Adipose tissue (tissue), 3 donors: ENCODE data around the gene SPEM3. TPM values are rescaled to one million over a fixed set of nuclear protein-coding genes. Genes with fewer than 3 reads are reported as not detected.
"Not testable (repeated sequence)": the region's sequence is repeated elsewhere in the genome, so short reads cannot be mapped to it uniquely, and the experiment has no call there.

ENCODE experiments used
- H3K27ac ChIP-seq: one replicate; pipeline ENCODE4 v1.5.1; 2013; ENCODE audit warnings: low read depth, low read length
- WGBS, 3 donors: extraction: QIAGEN DNeasy Blood & Tissue Kit; methylation state at CpG; one replicate each; pipeline ENCODE4 v1.1.7; 2013; 5-methylcytosine and 5-hydroxymethylcytosine counted together
- polyA plus RNA-seq, 3 donors: library from polyadenylated mRNA; stranded (reverse); fragments of 200-250 nt; gene quantifications; one replicate each; pipeline ENCODE4 v1.2.3, GENCODE V29; 2013
- donor health status: healthy with polysubstance abuse.
- donor health status: Bipolar disorder and iron deficiency.
- donor health status: healthy.

Gene SPEM3
- polyA plus RNA-seq, 3 donors: not detected

DNA sequence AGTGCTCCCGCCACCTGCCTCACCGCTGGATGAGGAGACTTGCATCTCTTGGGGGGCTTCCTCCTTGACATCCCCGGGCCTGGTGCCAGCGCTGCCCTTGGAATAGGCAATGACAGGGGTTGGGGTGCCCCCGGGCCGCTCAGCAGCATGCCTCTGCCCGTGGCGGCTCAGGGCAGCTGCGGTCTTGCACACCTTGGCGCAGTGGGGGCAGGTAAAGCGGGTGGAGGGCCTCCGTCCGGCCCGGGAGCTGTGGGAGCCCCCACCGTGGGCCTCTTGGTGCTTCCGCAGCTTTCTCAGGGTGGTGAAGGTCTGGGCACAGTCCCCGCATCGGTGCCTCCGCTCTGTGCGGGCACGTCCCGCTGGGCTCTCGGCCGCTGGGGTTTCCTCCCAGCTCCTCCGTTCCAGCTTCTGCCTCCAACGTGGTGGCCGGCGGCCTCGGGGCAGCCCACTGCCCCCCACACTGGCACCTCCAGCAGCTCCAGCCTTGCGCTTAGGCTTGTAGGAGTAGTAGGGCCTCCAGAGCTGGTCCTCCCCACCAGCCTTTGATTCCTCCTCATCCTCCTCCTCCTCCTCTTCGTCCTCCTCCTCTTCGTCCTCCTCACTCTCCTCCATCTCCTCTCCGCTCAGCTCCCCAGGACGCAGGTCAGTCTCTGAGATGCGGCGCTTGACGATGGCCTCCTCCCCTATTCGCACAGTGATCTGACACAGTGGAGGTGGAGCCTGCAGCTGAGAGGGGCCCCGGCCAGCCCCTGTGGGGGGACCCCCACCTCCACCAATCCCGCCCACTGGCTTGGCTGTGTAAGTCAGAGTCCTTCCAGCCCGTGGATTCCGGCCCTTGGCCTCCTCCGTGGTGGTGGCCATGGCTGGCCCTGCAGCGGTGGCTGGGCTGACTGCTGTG lies 34.1 kb downstream of the SPEM3 start:
- H3K27ac ChIP-seq: no peak overlapping the region
- WGBS, 3 donors: 90 to 92% (median 90%) methylated on average over 38 to 44 of the region's 44 CpGs

- WGBS, 3 donors: 86 to 90% (median 86%) methylated on average over 14 of the region's 14 CpGs
- H3K27ac ChIP-seq: no peak overlapping the region
Observed at GRCh38 chr17:7463372-7463846, 34.8 kb downstream of the SPEM3 start.

DNA sequence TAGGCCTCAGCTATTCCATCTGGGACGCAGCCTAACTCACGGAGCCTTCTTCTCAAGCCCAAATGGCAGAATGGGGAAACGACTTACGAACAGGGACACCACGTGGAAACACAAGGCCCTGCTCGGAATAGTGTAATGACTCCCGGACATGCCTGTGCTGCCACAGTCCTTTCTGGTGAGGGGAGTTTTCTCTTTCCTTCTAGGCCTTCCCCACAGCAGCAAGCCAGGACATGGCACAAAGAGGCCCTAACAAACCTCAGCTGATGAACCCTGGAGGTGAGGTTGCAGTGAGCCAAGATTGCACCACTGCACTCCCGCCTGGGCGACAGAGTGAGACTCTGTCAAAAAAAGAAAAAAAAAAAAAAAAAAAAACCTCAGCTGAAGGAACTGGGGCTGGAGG lies 35.4 kb downstream of the SPEM3 start:
- WGBS, 3 donors: 90 to 92% (median 91%) methylated on average over 9 of the region's 9 CpGs
- H3K27ac ChIP-seq: no peak overlapping the region

DNA sequence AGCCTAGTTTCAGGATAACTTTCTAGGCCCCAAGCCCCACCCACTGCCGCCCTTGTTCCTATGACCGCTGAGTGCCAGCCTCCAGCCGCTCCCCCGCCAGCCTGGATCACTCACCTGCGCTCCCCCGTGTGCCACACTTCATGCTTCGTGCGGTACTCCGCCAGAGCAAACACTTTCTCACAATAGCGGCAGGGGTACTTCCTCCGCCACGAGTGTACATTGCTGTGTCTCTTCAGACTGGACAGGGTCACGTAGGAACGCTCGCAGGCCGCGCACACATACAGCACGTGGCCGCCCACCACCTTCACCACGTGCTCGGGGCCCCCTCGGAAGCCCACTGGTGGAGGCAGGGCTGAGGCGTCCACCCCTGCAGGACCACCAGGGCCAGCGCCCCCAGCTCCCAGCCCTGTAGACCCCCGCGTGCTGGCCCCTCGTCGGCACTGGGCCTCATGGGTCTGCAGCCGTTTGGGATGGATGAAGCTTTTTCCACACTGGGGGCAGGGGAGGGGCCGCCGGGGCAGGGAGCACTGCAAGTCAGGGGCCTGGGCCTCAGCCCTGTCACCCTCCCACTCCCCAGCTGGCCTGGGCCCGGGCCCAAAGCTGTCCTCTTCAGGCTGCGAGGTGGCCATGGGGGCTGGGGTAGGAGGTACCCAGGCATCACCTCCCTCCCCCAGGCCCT lies 37.1 kb downstream of the SPEM3 start:
- WGBS, 3 donors: 89 to 93% (median 89%) methylated on average over 32 to 33 of the region's 33 CpGs
- no peak overlapping the region for H3K27ac ChIP-seq

GRCh38 chr17:7466318-7466638 lies 37.6 kb downstream of the SPEM3 start:
- no peak overlapping the region for H3K27ac ChIP-seq

DNA sequence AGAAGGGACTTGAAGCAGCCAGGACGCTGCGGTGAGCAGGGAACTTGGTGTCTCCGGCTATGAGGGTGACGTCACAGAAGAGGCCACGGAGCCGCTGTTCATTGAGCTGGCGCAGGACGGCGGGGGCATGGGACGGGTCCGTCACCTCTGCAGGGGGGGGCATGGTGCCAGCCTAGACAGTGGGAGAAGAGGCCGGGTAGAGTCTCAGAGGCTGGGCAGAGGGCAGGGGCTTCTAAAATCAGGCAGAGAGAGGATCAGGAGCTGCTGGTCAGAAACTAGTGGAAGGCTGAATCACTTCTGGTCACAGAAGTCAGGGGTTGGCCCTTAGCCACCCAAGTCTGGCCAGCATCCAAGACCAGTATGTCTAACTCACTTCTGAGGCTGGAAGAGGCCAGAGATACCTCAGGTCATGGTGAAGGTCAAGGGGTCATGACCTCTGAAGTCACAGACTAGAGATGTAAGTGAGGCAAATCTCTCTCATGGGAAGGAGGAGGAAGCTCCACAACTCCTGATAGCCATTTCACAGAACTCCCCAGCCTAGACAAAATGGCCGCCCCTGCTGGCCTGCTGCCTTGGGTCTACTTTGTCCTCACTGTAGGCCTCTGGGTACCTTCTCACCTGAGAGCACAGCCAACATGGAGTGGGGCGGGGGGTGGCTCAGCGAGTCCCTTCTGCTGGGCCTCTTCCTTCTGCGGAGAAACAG lies 38.1 kb downstream of the SPEM3 start:
- no peak overlapping the region for H3K27ac ChIP-seq
- WGBS, 3 donors: 48 to 84% (median 56%) methylated on average over 16 of the region's 16 CpGs

More at GRCh38 chr17:7466318-7466638, 37.6 kb downstream of the SPEM3 start:
- WGBS, 3 donors: 71 to 87% (median 72%) methylated on average over 9 of the region's 9 CpGs

- WGBS, 3 donors: 80 to 91% (median 90%) methylated on average over 3 of the region's 3 CpGs
- no peak overlapping the region for H3K27ac ChIP-seq
Observed at GRCh38 chr17:7467498-7467897, 38.8 kb downstream of the SPEM3 start.

DNA sequence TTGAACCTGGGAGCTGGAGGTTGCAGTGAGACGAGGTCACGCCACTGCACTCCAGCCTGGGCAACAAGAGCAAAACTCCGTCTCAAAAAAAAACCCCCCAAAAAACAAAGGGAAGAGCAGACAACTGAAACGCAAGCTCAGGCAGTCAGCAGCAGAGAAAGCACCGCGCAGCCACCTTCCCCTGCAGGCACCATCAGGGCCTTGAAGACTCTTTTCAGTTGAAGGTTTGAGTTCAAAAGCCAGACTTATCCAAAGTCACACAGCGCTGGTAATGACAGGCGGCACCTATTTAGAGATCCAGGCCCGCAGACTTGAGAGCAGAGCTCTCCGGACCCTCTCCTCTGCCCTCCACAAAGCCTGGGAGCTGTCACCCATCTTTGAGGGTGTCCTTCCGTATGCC lies 39.6 kb downstream of the SPEM3 start:
- WGBS, 3 donors: 92 to 94% (median 94%) methylated on average over 11 of the region's 11 CpGs
- no peak overlapping the region for H3K27ac ChIP-seq

GRCh38 chr17:7468804-7469389 lies 40.2 kb downstream of the SPEM3 start:
- WGBS, 3 donors: 77 to 80% (median 78%) methylated on average over 12 of the region's 12 CpGs
- no peak overlapping the region for H3K27ac ChIP-seq

DNA sequence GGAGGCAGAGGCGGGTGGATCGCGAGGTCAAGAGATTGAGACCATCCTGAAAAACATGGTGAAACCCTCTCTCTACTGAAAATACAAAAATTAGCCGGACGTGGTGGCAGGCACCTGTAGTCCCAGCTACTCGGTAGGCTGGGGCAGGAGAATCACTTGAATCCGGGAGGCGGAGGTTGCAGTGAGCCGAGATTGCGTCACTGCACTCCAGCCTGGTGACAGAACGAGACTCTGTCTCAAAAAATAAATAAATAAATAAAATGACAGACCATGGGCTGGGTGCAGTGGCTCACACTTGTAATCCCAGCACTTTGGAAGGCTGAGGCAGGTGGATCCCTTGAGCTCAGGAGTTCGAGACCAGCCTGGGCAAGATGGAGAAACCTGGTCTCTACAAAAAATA lies 41.2 kb downstream of the SPEM3 start:
- H3K27ac ChIP-seq: not testable (repeated sequence)

GRCh38 chr17:7470457-7470973 lies 41.9 kb downstream of the SPEM3 start:
- H3K27ac ChIP-seq: not testable (repeated sequence)
- WGBS, 3 donors: 53 to 82% (median 80%) methylated on average over 8 of the region's 8 CpGs

More for the DNA sequence above, 41.2 kb downstream of the SPEM3 start:
- whole genome bisulfite sequencing, 3 donors: 77 to 94% (median 85%) methylated on average over 12 of the region's 12 CpGs

- no peak overlapping the region for H3K27ac ChIP-seq
- 61 to 93% (median 90%) methylated on average over 2 of the region's 2 CpGs for WGBS, 3 donors
Observed at GRCh38 chr17:7471729-7472128, 43.1 kb downstream of the SPEM3 start.

GRCh38 chr17:7474767-7475166 lies 46.1 kb downstream of the SPEM3 start:
- 67 to 83% (median 68%) methylated on average over 8 of the region's 8 CpGs for WGBS, 3 donors
- H3K27ac ChIP-seq: not testable (repeated sequence)

DNA sequence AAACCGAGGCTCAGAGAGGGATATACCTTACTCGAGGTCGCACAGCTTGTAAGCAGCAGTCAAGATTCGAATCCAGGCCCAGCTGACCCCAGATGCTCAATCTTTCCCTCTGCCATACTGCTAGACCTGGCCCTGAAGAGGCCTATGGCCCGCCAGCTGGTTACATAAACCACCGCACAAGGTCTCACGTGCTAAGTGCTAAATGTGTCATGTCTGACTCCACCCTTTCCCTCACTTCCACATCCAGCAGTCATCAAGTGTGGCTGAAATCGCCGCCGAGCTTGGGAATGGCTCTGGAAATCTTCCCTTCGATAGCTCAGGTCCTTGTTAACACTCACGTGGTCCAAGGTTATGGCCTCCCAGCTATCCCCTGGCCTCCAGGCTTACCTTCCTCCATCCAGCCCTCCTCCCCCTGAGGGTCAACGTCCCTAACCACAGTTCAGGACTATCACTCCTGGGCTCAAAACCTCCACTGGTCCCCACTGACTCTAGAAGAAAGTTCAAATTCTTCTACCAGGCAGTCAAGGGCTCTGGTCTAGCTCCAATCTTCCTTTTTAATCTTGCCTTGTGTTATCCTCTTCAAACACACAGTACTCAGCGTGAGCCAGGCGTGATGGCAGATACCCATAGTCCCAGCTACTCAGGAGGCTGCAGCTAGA lies 47.2 kb downstream of the SPEM3 start:
- H3K27ac ChIP-seq: no peak overlapping the region
- 53 to 58% (median 53%) methylated on average over 15 of the region's 15 CpGs for WGBS, 3 donors

DNA sequence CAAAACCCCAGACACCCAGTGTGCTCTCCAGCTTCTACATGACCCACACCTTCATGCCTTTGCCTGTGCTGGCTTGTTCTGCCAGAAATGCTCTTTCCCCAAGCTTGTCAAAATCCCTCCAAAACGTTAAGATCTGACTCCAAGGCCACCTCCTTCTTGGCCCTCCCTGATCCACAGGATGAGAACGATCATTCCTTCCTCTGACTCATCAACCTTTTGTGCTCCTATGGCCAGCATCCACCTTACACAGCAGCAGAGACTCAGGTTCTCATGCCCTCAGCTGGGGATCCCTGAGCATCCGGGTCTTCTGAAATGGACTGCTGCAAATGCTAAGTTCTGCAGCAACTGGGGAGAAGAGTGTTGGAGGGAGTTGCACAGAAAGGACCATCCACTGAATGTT lies 47.8 kb downstream of the SPEM3 start:
- H3K27ac ChIP-seq: no peak overlapping the region
- WGBS, 3 donors: 27 to 39% (median 36%) methylated on average over 3 of the region's 3 CpGs

DNA sequence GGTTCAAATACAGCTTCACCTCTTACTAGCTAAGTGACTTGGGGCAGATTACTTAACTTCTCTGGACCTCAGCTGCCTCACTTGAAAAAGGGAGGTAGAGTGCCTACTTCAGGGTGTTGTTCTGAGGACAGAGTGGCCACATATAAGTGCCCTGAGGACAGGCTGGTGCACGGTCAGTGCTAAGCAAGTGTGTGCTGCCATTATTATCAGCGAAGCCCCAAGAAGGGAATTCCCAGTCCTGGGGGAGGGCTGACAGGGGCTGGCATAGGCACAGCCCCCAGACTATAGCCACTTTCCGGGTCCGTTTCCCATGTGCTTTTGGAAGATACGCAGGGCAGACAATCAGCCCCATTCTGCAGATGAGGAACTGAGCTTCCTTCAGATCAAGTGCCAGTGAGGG lies 48.3 kb downstream of the SPEM3 start:
- no peak overlapping the region for H3K27ac ChIP-seq
- 83 to 92% (median 87%) methylated on average over 5 of the region's 5 CpGs for WGBS, 3 donors

DNA sequence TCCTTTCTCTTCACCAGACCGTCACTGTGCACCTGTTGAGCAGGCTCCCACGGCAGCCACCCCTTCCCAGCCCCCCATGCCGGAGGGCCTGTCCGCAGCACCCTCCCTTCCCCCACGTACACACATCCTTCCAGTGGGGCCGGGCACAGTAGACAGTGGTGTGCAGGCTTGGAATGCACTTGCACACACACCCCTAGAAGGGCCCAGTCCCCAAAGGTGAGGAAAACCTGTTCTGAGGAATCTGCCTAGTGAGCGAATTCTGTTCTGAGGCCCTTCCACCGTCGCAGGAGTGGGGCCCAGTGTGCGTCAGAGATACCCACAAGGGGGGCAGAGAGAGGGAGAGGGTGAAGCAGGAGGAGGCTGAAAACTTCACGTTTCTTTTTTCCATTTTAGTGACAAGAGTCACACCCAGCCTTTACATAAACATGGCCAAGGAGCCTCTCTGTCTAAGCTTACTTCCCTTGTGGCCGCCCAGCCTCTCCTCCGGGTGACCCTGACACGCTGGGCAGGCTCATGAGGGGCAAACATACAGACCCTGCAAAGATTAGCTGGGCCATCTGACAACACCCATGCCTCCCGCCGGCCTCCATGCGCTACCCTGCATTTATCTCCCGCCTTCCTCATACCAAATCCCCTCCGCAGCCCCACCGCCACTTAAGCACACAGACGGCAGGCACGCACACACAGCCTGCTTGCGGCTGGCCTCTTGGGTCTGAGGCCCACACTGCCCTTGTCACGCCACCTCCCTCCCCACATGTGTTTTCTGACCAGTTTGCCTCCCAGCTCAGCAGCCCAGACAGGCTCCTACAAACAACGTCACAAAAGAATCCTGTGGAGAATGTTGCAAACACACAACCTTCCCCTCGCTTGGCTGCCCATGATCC lies 49.0 kb downstream of the SPEM3 start:
- WGBS, 3 donors: 24 to 28% (median 26%) methylated on average over 25 to 26 of the region's 26 CpGs
- H3K27ac ChIP-seq: no peak overlapping the region
